Measurements from ENCODE around the gene F3.
"Not testable (repeated sequence)": the region's sequence is repeated elsewhere in the genome, so short reads cannot be mapped to it uniquely, and the experiment has no call there.

Gene F3

GRCh38 chr1:94541246-94542087 lies at the start of gene F3:
F3 (minus strand) TSS chr1:94541759; CDS start chr1:94541636, 123 bp downstream.
- intact Hi-C loops (cut with micrococcal nuclease) = no loop called here
- H3K27me3 Mint-ChIP-seq = peaks cover 3% of the 10 kb centered on the region
- H3K4me1 Mint-ChIP-seq (ENCODE audit: low read depth) = peaks cover 61% of the 10 kb centered on the region
- H3K4me3 Mint-ChIP-seq = peak within 1 kb of the TSS; percentile 88
- H3K9me3 Mint-ChIP-seq = no peaks in the 10 kb centered on the region
- peaks cover 6% of the 10 kb centered on the region for H3K36me3 Mint-ChIP-seq (ENCODE audit: low read depth)
- peak within 1 kb of the TSS; percentile 92 for H3K27ac Mint-ChIP-seq

- Mint-ChIP-seq H3K4me1 (ENCODE audit: low read depth) (peaks cover 9% of the 10 kb centered on the region), H3K27me3 (no peaks in the 10 kb centered on the region), H3K9me3 (no peaks in the 10 kb centered on the region), H3K4me3 (no peak overlapping the region), H3K36me3 (ENCODE audit: low read depth) (no peaks in the 10 kb centered on the region), H3K27ac (no peak overlapping the region)
- intact Hi-C loops (cut with micrococcal nuclease) = no loop called here
Measured at GRCh38 chr1:94590203-94591137, 48.9 kb upstream of the F3 start.

GRCh38 chr1:94589728-94590127 lies 48.2 kb upstream of the F3 start:
- H3K36me3 Mint-ChIP-seq (ENCODE audit: low read depth) = no peaks in the 10 kb centered on the region
- no peaks in the 10 kb centered on the region for H3K27me3 Mint-ChIP-seq
- no peak overlapping the region for H3K27ac Mint-ChIP-seq
- H3K9me3 Mint-ChIP-seq = no peaks in the 10 kb centered on the region
- H3K4me1 Mint-ChIP-seq (ENCODE audit: low read depth) = peaks cover 9% of the 10 kb centered on the region
- intact Hi-C loops (cut with micrococcal nuclease) = no loop called here
- no peak overlapping the region for H3K4me3 Mint-ChIP-seq

- Mint-ChIP-seq H3K36me3 (ENCODE audit: low read depth) (no peaks in the 10 kb centered on the region), H3K4me1 (ENCODE audit: low read depth) (peaks cover 7% of the 10 kb centered on the region), H3K4me3 (no peak overlapping the region), H3K27me3 (no peaks in the 10 kb centered on the region), H3K9me3 (peaks cover 26% of the 10 kb centered on the region), H3K27ac (no peak overlapping the region)
- intact Hi-C loops (cut with micrococcal nuclease) = no loop called here
Measured at GRCh38 chr1:94582565-94582964, 41.0 kb upstream of the F3 start.

GRCh38 chr1:94580367-94581115 lies 39.0 kb upstream of the F3 start:
- no peak overlapping the region for H3K4me3 Mint-ChIP-seq
- peaks cover 41% of the 10 kb centered on the region for H3K9me3 Mint-ChIP-seq
- H3K27ac Mint-ChIP-seq = no peak overlapping the region
- peaks cover 1% of the 10 kb centered on the region for H3K27me3 Mint-ChIP-seq
- peaks cover 7% of the 10 kb centered on the region for H3K4me1 Mint-ChIP-seq (ENCODE audit: low read depth)
- no peaks in the 10 kb centered on the region for H3K36me3 Mint-ChIP-seq (ENCODE audit: low read depth)
- intact Hi-C loops (cut with micrococcal nuclease) = no loop called here

GRCh38 chr1:94579876-94580294 lies 38.3 kb upstream of the F3 start:
- peaks cover 1% of the 10 kb centered on the region for H3K27me3 Mint-ChIP-seq
- no peak overlapping the region for H3K4me3 Mint-ChIP-seq
- no peaks in the 10 kb centered on the region for H3K36me3 Mint-ChIP-seq (ENCODE audit: low read depth)
- H3K9me3 Mint-ChIP-seq = peaks cover 41% of the 10 kb centered on the region
- intact Hi-C loops (cut with micrococcal nuclease) = no loop called here
- no peak overlapping the region for H3K27ac Mint-ChIP-seq
- peaks cover 7% of the 10 kb centered on the region for H3K4me1 Mint-ChIP-seq (ENCODE audit: low read depth)

GRCh38 chr1:94578856-94579255 lies 37.3 kb upstream of the F3 start:
- Mint-ChIP-seq H3K36me3 (ENCODE audit: low read depth) (no peaks in the 10 kb centered on the region), H3K4me3 (no peak overlapping the region), H3K27me3 (peaks cover 1% of the 10 kb centered on the region), H3K4me1 (ENCODE audit: low read depth) (peaks cover 7% of the 10 kb centered on the region), H3K27ac (no peak overlapping the region), H3K9me3 (peaks cover 41% of the 10 kb centered on the region)
- intact Hi-C loops (cut with micrococcal nuclease) = no loop called here

GRCh38 chr1:94573917-94574316 lies 32.4 kb upstream of the F3 start:
- H3K9me3 Mint-ChIP-seq = peaks cover 62% of the 10 kb centered on the region
- H3K36me3 Mint-ChIP-seq (ENCODE audit: low read depth); H3K4me1 Mint-ChIP-seq (ENCODE audit: low read depth); H3K27ac Mint-ChIP-seq; intact Hi-C loops (cut with micrococcal nuclease); H3K4me3 Mint-ChIP-seq; H3K27me3 Mint-ChIP-seq: not testable (repeated sequence)

- Mint-ChIP-seq H3K4me3 (no peak overlapping the region), H3K9me3 (peaks cover 50% of the 10 kb centered on the region)
Measured at GRCh38 chr1:94572780-94573179, 31.2 kb upstream of the F3 start.

GRCh38 chr1:94570965-94571364 lies 29.4 kb upstream of the F3 start:
- H3K9me3 Mint-ChIP-seq = peaks cover 33% of the 10 kb centered on the region
- H3K4me3 Mint-ChIP-seq; H3K27me3 Mint-ChIP-seq; intact Hi-C loops (cut with micrococcal nuclease); H3K27ac Mint-ChIP-seq; H3K36me3 Mint-ChIP-seq (ENCODE audit: low read depth); H3K4me1 Mint-ChIP-seq (ENCODE audit: low read depth): not testable (repeated sequence)

More at GRCh38 chr1:94572780-94573179, 31.2 kb upstream of the F3 start:
- Mint-ChIP-seq H3K4me1 (ENCODE audit: low read depth) (no peaks in the 10 kb centered on the region), H3K27ac (no peak overlapping the region), H3K36me3 (ENCODE audit: low read depth) (peaks cover 5% of the 10 kb centered on the region), H3K27me3 (peaks cover 1% of the 10 kb centered on the region)
- intact Hi-C loops (cut with micrococcal nuclease) = no loop called here

- H3K27ac Mint-ChIP-seq; H3K4me1 Mint-ChIP-seq (ENCODE audit: low read depth); intact Hi-C loops (cut with micrococcal nuclease); H3K4me3 Mint-ChIP-seq; H3K27me3 Mint-ChIP-seq; H3K36me3 Mint-ChIP-seq (ENCODE audit: low read depth): not testable (repeated sequence)
- H3K9me3 Mint-ChIP-seq = peaks cover 33% of the 10 kb centered on the region
Measured at GRCh38 chr1:94568806-94569205, 27.2 kb upstream of the F3 start.

- H3K4me1 Mint-ChIP-seq (ENCODE audit: low read depth); H3K27ac Mint-ChIP-seq; H3K4me3 Mint-ChIP-seq; intact Hi-C loops (cut with micrococcal nuclease); H3K36me3 Mint-ChIP-seq (ENCODE audit: low read depth); H3K27me3 Mint-ChIP-seq: not testable (repeated sequence)
- H3K9me3 Mint-ChIP-seq = peaks cover 29% of the 10 kb centered on the region
Measured at GRCh38 chr1:94567975-94568607, 26.5 kb upstream of the F3 start.

GRCh38 chr1:94566436-94566835 lies 24.9 kb upstream of the F3 start:
- not testable (repeated sequence) for H3K36me3 Mint-ChIP-seq (ENCODE audit: low read depth)

More at GRCh38 chr1:94566436-94566835, 24.9 kb upstream of the F3 start:
- H3K27ac Mint-ChIP-seq; intact Hi-C loops (cut with micrococcal nuclease); H3K27me3 Mint-ChIP-seq; H3K4me3 Mint-ChIP-seq; H3K4me1 Mint-ChIP-seq (ENCODE audit: low read depth): not testable (repeated sequence)
- H3K9me3 Mint-ChIP-seq = peaks cover 12% of the 10 kb centered on the region
